T-helper 17 cell (primary cell): ENCODE measurements around the gene OR2A25. TPM values are rescaled to one million over a fixed set of nuclear protein-coding genes. Genes with fewer than 3 reads are reported as not detected.
"Not testable (repeated sequence)": the region's sequence is repeated elsewhere in the genome, so short reads cannot be mapped to it uniquely, and the experiment has no call there.

Experiments
- ATAC-seq: fragments of 150-1000 bp; cut with Tn5 transposase; 2 replicates; pipeline ENCODE4 v1.10.0; 2021; ENCODE audit warnings: mild to moderate bottlenecking, moderate library complexity
- DNase-seq, 3 donors: peaks; one replicate each; pipeline versions ENCODE4 v3.0.0 to v3.0.0-alpha.2; 2020 to 2021
- H3K9me3 ChIP-seq: one replicate; pipeline ENCODE4 v1.7.0; 2013; ENCODE audit warnings: low read length, mild to moderate bottlenecking; ENCODE audit not compliant: control insufficient read depth, poor library complexity, severe bottlenecking
- H3K27ac Mint-ChIP-seq: one replicate; pipeline ENCODE4 v1.8.0; 2022; ENCODE audit warnings: mild to moderate bottlenecking, moderate library complexity, mixed read lengths
- H3K27me3 Mint-ChIP-seq: one replicate; pipeline ENCODE4 v1.8.0; 2022; ENCODE audit warnings: mixed read lengths
- H3K36me3 Mint-ChIP-seq: one replicate; pipeline ENCODE4 v1.8.0; 2022; ENCODE audit warnings: low read depth, mixed read lengths
- H3K4me1 Mint-ChIP-seq: one replicate; pipeline ENCODE4 v1.8.0; 2022; ENCODE audit warnings: mild to moderate bottlenecking, mixed read lengths
- H3K4me3 Mint-ChIP-seq: one replicate; pipeline ENCODE4 v1.8.0; 2022; ENCODE audit warnings: mild to moderate bottlenecking, moderate library complexity, mixed read lengths
- total RNA-seq, 4 donors: library from RNA in 2 of 4; stranded (reverse) in 2 of 4; gene quantifications; one replicate each; pipeline ENCODE4 v1.2.3 and lab custom pipeline; 2022 to 2026

OR2A25 gene
- total RNA-seq, 2 donors from 2014 or later, result not detected

GRCh38 chr7:144037414-144038035 is 32.1 kb upstream of the OR2A25 start:
- Mint-ChIP-seq H3K27ac (no peak overlapping the region), H3K36me3 (no peaks in the 10 kb centered on the region), H3K4me3 (no peak overlapping the region), H3K27me3 (peaks cover 17% of the 10 kb centered on the region), H3K4me1 (no peaks in the 10 kb centered on the region)
- no peaks in the 10 kb centered on the region for H3K9me3 ChIP-seq
- DNase-seq (no peak), ATAC-seq (no peak)

- H3K36me3 Mint-ChIP-seq, result no peaks in the 10 kb centered on the region
- H3K4me3 Mint-ChIP-seq, result no peak overlapping the region
- H3K27ac Mint-ChIP-seq, result no peak overlapping the region
- peaks cover 9% of the 10 kb centered on the region for H3K27me3 Mint-ChIP-seq
- no peaks in the 10 kb centered on the region for H3K4me1 Mint-ChIP-seq
- ATAC-seq (no peak), DNase-seq (no peak)
- no peaks in the 10 kb centered on the region for H3K9me3 ChIP-seq
These were observed 30.7 kb upstream of the OR2A25 start for GRCh38 chr7:144038887-144039286.

DNA sequence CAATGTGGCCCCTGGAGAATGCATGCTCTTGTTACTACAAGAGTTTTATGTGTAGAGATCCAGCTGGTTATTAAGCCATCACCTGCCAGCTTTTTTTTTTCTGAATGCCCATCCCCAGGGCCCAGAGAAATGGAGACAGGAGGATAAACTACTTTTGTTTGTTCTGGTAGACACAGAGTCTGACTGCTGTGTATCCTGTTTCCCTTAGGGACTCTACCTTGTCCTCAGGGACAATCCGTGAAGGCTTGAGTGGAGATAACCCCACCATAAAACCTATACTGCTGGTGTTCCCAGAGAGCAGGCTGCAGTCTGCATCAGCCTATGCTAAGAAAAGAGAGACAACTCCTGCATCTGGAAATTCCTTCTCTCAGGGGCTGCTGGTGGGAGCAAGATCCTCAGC is 21.0 kb upstream of the OR2A25 start, which contains the start of gene OR2A5:
TSS of gene OR2A5 (plus strand) at position 301 of the 400 bp plus-strand sequence. CDS start 1,454 bp downstream, outside the sequence.
- H3K9me3 ChIP-seq, result no peaks in the 10 kb centered on the region
- Mint-ChIP-seq H3K36me3 (no peaks in the 10 kb centered on the region), H3K27ac (no peak within 1 kb of the TSS), H3K4me1 (no peaks in the 10 kb centered on the region), H3K4me3 (no peak within 1 kb of the TSS), H3K27me3 (peaks cover 33% of the 10 kb centered on the region)
- no peak for DNase-seq
- ATAC-seq, result no peak

- H3K36me3 Mint-ChIP-seq, result no peaks in the 10 kb centered on the region
- no peaks in the 10 kb centered on the region for H3K4me1 Mint-ChIP-seq
- no peak for DNase-seq
- H3K4me3 Mint-ChIP-seq, result no peak overlapping the region
- peaks cover 38% of the 10 kb centered on the region for H3K27me3 Mint-ChIP-seq
- H3K27ac Mint-ChIP-seq, result no peak overlapping the region
- no peak for ATAC-seq
- no peaks in the 10 kb centered on the region for H3K9me3 ChIP-seq
These were observed 20.1 kb upstream of the OR2A25 start for GRCh38 chr7:144049491-144049890.

DNA sequence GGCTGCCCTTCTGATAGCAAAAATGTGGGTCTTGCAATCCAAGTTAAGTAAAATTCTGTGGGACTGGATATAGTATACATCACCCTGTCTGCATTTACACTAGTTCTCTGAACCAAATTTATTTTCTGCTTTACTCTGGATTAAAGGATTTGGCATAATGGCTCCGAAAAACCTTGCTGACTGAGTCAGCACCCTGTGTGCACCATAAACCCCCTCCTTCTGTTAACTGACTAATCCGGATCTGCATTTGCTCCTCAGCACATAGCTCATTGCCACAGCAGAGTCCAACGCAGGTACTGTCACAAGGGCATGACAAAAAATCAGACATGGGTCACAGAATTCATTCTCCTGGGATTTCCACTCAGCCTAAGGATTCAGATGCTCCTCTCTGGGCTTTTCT is 19.5 kb upstream of the OR2A25 start:
- H3K27me3 Mint-ChIP-seq, result peaks cover 38% of the 10 kb centered on the region
- DNase-seq (no peak), ATAC-seq (no peak)
- no peaks in the 10 kb centered on the region for H3K4me1 Mint-ChIP-seq
- H3K4me3 Mint-ChIP-seq, result no peak overlapping the region
- no peaks in the 10 kb centered on the region for H3K9me3 ChIP-seq
- no peak overlapping the region for H3K27ac Mint-ChIP-seq
- H3K36me3 Mint-ChIP-seq, result no peaks in the 10 kb centered on the region

DNA sequence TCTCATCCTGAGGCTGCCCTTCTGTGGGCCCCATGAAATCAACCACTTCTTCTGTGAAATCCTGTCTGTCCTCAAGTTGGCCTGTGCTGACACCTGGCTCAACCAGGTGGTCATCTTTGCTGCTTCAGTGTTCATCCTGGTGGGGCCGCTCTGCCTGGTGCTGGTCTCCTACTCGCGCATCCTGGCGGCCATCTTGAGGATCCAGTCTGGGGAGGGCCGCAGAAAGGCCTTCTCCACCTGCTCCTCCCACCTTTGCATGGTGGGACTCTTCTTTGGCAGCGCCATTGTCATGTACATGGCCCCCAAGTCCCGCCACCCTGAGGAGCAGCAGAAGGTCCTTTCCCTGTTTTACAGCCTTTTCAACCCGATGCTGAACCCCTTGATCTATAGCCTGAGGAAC is 18.7 kb upstream of the OR2A25 start:
- peaks cover 38% of the 10 kb centered on the region for H3K27me3 Mint-ChIP-seq
- not testable (repeated sequence) for H3K36me3 Mint-ChIP-seq, ATAC-seq, H3K4me1 Mint-ChIP-seq, DNase-seq, H3K27ac Mint-ChIP-seq, H3K9me3 ChIP-seq, H3K4me3 Mint-ChIP-seq

DNA sequence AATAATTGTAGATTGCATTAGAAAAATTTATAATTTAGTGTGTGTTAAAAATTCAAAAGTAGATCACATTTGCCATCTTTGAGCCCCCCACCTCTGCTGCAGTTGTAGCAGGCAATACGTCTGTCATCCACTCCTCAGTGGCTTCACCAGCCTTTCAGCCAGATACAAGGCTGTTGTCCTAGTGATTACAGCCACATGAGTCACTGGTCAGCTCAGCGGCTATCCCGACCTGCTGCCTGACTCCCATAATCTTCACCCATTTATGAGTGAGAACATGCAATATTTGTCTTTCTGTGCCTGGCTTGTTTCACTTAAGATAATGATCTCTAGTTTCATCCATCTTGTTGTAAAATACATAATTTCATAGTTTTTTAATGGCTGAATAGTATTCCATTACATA is 11.7 kb upstream of the OR2A25 start:
- DNase-seq (no peak), ATAC-seq (no peak)
- Mint-ChIP-seq H3K4me1 (no peaks in the 10 kb centered on the region), H3K27me3 (peaks cover 21% of the 10 kb centered on the region), H3K4me3 (no peak overlapping the region), H3K36me3 (no peaks in the 10 kb centered on the region), H3K27ac (no peak overlapping the region)
- H3K9me3 ChIP-seq, result no peaks in the 10 kb centered on the region

DNA sequence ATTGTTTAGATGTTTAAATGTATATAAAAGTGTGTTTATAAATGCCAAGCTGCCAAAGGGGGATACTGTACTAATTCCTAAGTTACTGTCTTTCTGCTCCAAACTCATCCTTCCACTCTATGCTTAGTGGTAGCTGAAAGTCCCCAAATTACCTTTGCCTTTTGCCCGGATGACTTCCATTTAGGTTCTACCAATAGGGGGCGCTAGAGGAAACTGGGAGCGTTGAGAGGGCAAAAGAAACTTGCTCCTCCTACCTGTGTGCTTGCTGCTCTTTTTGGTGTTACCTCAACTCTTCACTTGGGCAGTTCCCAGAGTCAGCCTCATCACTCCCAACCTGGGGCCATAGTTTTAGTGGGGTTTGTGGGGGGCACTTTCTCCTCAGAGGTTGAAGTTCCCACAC is 5.9 kb upstream of the OR2A25 start:
- H3K4me1 Mint-ChIP-seq, result no peaks in the 10 kb centered on the region
- no peaks in the 10 kb centered on the region for H3K36me3 Mint-ChIP-seq
- H3K27me3 Mint-ChIP-seq, result peaks cover 30% of the 10 kb centered on the region
- no peak overlapping the region for H3K4me3 Mint-ChIP-seq
- no peak for ATAC-seq
- no peak for DNase-seq
- H3K27ac Mint-ChIP-seq, result no peak overlapping the region
- H3K9me3 ChIP-seq, result no peaks in the 10 kb centered on the region

DNA sequence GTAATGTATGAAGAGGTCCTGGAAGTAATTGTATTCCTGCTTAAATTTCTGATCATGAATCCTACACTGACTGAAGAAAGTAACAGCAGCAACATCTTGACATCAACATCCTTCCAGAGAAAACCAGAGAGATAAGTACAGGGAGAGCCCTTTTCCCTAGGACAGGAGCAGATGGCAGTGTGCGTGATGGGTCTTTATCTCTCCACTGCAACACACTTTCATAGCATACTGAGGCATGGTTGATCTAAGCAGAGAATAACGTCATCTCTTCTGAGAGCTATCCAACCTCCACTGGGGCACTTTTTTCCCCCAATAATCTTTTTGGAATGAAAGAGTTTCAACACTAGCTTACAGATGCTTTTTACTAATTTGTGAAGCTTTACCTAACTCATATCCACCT is 342 bp downstream of the OR2A25 start:
- DNase-seq (no peak), ATAC-seq (no peak)
- no peaks in the 10 kb centered on the region for H3K4me1 Mint-ChIP-seq
- no peaks in the 10 kb centered on the region for H3K36me3 Mint-ChIP-seq
- no peaks in the 10 kb centered on the region for H3K9me3 ChIP-seq
- H3K4me3 Mint-ChIP-seq, result no peak overlapping the region
- peaks cover 20% of the 10 kb centered on the region for H3K27me3 Mint-ChIP-seq
- H3K27ac Mint-ChIP-seq, result no peak overlapping the region

- H3K9me3 ChIP-seq, result no peaks in the 10 kb centered on the region
- DNase-seq (no peak), ATAC-seq (no peak)
- H3K4me1 Mint-ChIP-seq, result peaks cover 2% of the 10 kb centered on the region
- no peaks in the 10 kb centered on the region for H3K36me3 Mint-ChIP-seq
- peaks cover 12% of the 10 kb centered on the region for H3K27me3 Mint-ChIP-seq
- no peak overlapping the region for H3K4me3 Mint-ChIP-seq
- no peak overlapping the region for H3K27ac Mint-ChIP-seq
These were observed 4.8 kb downstream of the OR2A25 start for GRCh38 chr7:144074374-144074773.

DNA sequence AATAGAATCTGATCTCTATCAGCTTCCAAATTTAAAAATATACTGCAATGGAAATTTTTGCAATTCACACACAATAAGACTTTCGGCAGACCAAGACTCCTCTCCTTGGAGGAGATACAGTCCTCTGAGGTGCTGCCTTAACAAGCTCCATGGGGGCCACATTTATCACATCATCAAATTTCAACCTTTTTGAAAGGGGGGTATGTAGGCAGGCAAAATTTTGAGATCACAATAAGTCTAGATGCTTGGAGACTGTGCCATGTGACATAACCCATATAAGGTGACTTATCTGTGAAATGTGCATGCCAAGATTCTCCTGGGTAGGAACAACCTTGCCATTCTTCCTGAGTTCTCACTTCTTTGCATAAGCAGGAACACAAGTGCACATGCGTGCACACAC is 16.4 kb downstream of the OR2A25 start, which contains the start of gene OR2A12:
TSS of gene OR2A12 (plus strand) at position 301 of the 400 bp plus-strand sequence. CDS start 8,830 bp downstream, outside the sequence.
- Mint-ChIP-seq H3K36me3 (no peaks in the 10 kb centered on the region), H3K4me1 (no peaks in the 10 kb centered on the region), H3K4me3 (no peak within 1 kb of the TSS), H3K27me3 (peaks cover 17% of the 10 kb centered on the region), H3K27ac (no peak within 1 kb of the TSS)
- DNase-seq (no peak), ATAC-seq (no peak)
- no peaks in the 10 kb centered on the region for H3K9me3 ChIP-seq

DNA sequence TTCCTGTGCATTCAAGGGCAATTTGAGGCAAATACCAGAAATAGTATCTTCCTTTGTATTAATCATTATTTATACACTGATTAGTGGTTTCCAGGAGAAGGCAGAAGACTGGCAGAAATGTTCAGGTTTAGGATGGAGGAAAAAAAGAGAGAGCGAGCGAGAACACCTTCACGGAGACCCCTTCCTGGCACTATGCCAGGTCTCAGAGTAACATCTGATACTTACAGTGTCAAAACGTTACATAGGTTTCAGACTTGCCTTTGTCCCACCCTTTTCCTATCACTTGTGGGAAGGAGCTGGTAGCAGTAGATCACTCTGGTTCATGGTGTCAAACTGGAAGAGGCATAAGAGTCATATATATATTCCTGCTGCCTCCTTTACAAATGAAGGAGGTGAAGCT is 17.1 kb downstream of the OR2A25 start:
- no peak overlapping the region for H3K27ac Mint-ChIP-seq
- peaks cover 17% of the 10 kb centered on the region for H3K27me3 Mint-ChIP-seq
- no peak overlapping the region for H3K4me3 Mint-ChIP-seq
- DNase-seq, result no peak
- no peaks in the 10 kb centered on the region for H3K36me3 Mint-ChIP-seq
- H3K9me3 ChIP-seq, result no peaks in the 10 kb centered on the region
- no peaks in the 10 kb centered on the region for H3K4me1 Mint-ChIP-seq
- no peak for ATAC-seq

GRCh38 chr7:144087230-144087629 is 17.6 kb downstream of the OR2A25 start:
- no peak overlapping the region for H3K4me3 Mint-ChIP-seq
- H3K4me1 Mint-ChIP-seq, result no peaks in the 10 kb centered on the region
- H3K36me3 Mint-ChIP-seq, result no peaks in the 10 kb centered on the region
- ATAC-seq, result no peak
- DNase-seq, result no peak
- no peaks in the 10 kb centered on the region for H3K9me3 ChIP-seq
- H3K27me3 Mint-ChIP-seq, result peaks cover 12% of the 10 kb centered on the region
- no peak overlapping the region for H3K27ac Mint-ChIP-seq

DNA sequence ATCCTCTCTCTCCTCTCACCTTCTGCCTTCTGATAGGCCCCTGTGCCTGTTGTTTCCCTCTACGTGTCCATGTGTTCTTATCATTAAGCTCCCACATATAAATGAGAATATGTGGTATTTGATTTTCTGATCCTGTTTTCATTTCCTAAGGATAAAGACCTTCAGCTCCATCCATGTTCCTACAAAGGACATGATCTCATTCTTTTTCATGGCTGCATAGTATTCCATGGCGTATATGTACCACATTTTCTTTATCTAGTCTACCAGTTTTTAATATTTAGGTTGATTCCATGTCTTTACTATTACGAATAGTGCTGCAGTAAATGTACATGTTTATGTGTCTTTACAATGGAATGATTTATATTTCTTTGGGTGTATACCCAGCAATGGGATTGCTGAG is 21.1 kb downstream of the OR2A25 start:
- H3K9me3 ChIP-seq, result no peaks in the 10 kb centered on the region
- Mint-ChIP-seq H3K36me3 (no peaks in the 10 kb centered on the region), H3K4me3 (no peak overlapping the region), H3K4me1 (no peaks in the 10 kb centered on the region), H3K27me3 (peaks cover 17% of the 10 kb centered on the region), H3K27ac (no peak overlapping the region)
- ATAC-seq (no peak), DNase-seq (no peak)
